GM18505 (cell line): Measurements from ENCODE around the gene ECE1.
A peak's percentile ranks its signal among the peaks of the same experiment; 100 is the strongest.
"Not testable (repeated sequence)": the region's sequence is repeated elsewhere in the genome, so short reads cannot be mapped to it uniquely, and the experiment has no call there.

ENCODE experiments used
- ATAC-seq: cut with Tn5 transposase; IDR thresholded peaks from one replicate; pipeline ENCODE4 v1.9.1; 2021; ENCODE audit not compliant: unreplicated experiment
- POLR2A ChIP-seq: IDR thresholded peaks from 4 replicates; pipeline ENCODE4 v1.6.1; 2011; ENCODE audit warnings: borderline replicate concordance; ENCODE audit not compliant: insufficient read depth, insufficient read length; ENCODE audit errors: extremely low read depth

The ECE1 gene

DNA sequence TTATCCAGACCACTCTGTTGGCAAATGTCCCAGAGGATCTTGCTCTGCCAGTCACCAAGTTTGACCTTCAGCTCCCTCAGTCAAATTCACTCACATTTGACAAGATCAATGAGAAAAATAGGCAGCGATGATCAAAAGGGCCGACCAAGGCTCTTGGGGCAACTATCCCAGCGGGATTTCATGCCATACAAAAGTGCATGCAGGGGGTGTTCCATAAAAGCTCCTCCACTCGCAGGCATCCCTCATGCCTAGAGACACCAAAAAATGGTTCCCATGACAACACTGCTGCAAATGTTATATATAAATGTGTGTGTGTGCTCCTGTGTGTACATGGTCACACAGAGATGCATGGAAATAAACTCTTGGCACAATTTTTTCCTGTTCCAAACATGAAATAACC is 97.4 kb downstream of the ECE1 start:
- ATAC-seq = no peak
- no peak for TF ChIP-seq POLR2A

DNA sequence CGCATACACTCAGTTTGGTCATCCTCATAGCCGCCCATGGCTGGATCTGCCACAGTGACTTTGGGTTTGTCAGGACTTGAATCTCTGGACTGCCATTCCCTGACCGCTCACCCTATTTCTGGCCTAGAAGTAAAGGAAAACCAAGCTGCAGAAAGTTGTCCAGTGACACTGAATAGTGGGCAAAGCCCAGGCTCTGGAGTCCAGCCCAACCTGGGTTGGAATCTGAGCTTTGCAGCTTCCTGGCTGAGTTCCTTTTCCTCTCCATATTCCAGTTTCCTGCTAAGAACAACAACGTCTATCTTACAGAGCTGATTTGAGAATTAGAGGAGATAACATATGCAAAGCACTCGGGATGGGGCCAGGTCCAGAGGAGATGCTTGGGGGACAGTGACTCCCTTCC is 98.0 kb downstream of the ECE1 start:
- no peak for TF ChIP-seq POLR2A
- no peak for ATAC-seq

DNA sequence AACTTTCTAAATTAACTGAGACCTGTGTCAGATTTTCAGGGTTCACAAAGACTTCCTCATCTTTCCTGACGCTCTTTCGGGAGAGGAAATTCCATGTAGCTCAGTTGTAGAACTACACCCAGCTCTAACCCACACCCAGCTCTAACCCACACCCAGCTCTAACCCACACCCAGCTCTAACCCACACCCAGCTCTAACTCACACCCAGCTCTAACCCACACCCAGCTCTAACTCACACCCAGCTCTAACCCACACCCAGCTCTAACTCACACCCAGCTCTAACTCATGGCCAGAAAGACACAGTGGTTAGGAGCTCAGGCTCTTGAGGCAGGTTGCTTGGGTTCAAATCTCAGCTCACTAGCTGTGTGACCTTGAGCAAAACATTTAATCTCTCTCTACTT is 99.5 kb downstream of the ECE1 start:
- not testable (repeated sequence) for ATAC-seq

DNA sequence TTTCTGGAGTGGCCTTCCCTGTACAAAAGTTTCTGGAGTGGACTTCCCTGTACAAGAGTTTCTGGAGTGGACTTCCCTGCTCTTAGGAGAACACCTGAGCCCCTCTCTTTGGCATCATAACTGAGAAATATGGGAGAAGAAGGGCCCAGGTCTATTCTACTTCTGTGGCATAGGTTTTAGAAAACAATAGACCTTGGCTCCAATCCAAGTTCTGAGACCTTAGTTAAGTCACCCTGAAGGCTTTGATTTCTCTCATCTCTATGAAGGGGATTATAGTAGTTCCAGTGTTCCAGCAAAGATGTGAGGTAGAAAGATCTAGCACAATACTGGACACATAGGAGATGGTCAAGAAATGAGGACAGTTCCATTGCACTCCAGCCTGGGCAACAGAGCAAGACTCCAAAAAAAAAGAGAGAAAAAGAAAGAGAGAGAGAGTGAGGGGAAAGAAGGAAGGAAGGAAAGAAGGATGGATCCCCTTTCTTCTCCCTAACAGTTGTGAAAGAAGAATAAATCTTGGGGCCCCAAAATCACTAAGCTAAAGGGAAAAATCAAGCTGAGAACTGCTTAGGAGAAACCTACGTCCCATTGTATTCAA is 100.3 kb downstream of the ECE1 start:
- no peak for TF ChIP-seq POLR2A
- ATAC-seq = no peak

DNA sequence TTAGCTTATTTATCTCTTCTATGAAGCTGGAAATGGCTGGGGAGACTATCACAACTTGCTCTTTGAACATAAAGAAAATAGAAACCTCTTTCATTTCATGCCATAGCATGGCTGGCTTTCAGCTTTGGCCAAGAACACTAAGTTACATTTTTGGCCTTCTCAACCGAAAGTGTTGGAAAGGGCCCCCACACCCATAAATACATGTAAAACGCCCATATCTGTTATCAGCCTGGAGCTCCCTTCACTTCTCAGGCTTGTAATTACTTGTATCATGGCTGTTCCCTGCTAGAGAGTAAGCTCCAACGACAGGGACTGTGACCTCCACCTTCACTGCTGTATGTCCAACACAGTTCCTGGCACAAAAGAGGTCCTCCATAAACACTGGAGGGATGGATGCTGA is 100.8 kb downstream of the ECE1 start:
- no peak for ATAC-seq
- no peak for TF ChIP-seq POLR2A

DNA sequence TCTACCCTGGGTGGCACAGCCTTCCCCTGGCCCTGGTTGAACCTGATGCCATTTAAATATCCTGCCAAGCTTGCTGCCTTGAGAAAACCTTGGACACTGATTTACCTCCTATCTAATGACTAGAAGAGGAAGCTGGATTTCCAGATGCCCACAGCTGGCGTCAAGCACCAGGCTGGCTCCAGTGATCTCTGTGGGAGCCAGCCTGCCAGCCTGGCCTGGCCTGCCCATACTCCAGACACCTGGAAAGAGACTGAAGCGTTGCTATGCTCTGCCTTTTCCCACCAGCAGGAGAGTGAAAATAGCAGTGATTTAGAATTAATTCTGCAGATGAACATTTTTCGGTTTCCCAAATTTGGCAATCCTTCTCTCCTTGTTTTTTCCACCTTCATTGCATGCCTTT is 102.0 kb downstream of the ECE1 start:
- TF ChIP-seq POLR2A = no peak
- ATAC-seq = no peak

DNA sequence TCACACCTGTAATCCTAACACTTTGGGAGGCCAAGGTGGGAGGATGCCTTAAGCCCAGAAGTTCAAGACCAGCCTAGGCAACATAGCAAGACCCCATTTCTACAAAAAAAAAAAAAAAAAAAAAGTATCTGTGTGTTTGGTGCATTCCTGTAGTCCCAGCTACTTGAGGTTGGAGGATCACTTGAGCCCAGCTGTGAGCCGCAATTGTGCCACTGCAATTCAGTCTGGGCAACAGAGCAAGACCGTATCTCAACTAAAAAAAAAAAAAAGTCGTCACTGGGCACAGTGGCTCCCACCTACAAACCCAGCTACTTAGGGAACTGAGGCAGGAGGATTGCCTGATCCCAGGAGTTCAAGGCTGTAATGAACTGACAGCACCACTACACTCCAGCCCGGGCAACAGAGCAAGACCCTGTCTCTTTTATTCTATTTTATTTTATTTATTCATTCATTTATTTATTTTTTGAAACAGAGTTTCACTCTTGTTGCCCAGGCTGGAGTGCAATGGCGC is 105.0 kb downstream of the ECE1 start:
- ATAC-seq = no peak
- no peak for TF ChIP-seq POLR2A

DNA sequence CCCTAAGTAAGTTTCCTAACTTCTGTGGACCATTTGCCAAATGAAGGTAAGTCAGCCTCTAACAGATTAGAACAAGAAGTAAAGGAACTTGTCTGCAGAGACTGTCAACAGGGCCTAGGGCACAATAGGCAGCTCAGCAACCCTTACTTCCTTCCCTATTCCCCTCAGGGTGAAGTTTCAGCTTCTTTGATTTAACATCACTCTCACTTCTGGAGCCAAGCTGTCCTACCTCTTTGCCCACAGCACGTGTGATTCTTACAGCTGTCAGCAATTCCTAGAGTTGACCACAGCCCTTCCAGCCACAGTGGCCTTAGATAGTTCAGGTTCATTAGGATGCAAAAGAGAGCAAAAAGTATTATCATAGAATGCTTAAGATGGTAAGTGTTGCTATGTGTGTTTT is 106.0 kb downstream of the ECE1 start:
- ATAC-seq = no peak
- TF ChIP-seq POLR2A = no peak

DNA sequence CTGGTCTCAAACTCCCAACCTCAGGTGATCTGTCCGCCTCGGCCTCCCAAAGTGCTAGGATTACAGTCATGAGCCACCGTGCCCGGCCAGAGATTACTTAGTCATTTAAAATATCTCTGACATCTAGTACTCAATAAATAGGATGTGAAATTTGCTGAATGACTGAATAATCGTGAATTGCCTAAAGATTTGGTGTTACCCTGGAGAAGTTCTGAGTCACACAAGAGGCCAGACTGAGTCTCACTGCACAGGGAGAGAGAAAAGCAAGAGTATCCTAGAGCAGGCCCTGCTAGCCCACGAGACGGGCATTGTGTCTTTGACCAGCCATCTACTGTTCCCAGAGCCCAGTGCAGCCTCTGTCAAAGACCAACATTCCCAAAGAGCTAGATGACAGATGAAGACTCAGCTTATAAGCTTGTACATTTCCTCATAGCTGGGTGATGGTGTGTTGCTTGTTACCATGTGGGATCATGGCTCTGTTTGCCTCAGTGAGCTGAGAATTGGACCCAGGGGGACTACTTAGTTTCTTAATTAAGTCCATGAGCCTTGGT is 108.0 kb downstream of the ECE1 start:
- no peak for ATAC-seq
- no peak for TF ChIP-seq POLR2A

DNA sequence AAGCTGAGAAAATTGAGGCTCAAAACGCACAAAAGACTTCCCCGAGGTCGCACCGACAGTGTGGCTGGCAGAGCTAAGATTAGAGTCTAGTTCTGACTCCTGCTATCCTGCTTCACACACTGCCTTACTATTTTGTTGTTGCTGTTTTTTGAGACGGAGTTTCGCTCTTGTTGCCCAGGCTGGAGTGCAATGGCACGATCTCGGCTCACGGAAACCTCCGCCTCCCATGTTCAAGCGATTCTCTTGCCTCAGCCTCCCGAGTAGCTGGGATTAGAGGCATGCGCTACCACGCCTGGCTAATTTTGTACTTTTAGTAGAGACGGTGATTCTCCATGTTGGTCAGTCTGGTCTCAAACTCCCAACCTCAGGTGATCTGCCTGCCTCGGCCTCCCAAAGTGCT is 112.0 kb downstream of the ECE1 start:
- not testable (repeated sequence) for ATAC-seq

DNA sequence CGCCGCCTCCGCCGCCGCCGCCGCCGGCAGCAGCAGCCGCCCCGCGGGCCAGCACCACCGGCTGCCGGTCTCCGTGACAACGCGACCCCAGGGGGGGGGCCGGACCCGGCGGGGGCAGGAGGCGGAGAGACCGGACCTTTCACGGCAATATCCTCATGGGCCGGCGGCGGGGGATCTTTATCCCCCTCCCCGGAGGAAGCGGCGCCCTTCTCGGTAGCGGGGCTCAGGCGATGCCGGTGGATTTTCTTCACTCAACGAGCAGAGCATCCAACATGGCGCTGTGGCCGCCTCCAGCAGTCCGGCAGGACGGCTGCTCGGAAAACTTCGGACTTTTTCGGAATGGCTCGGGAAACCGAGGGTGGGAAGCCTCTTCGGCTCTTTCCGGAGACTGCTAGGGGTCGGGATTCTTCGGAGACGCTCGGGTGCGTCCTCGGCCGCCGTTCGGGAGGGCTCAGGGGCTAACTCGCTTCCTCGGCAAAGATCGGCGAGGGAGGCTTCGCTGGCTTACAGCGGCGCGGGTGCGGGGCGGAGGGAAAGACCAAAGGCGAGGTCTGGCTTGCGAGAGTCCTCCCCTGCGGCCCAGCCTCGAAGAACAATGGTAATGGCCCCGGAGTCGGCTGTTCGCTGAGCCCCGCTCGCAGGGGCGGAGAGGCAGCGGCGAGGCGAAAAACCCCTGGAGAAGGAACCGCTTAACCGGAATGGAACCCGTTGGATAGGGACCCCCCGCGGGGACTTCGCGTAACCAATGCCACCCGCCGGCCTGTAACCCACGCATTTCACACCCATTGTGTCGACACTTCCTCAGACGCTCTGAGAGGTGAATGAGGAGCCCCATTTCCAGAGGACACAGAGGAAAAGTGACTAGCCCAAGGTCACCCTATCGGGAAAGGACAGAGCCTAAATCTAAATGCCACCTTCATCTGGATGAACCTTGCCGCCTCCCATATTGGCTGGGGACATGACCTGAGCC is 113.4 kb downstream of the ECE1 start, which contains the start of gene EIF4G3:
Gene EIF4G3, minus strand, starts transcription at position 312 of the 970 bp plus-strand sequence. CDS start 174,155 bp downstream, outside the sequence.
- ATAC-seq = peak; percentile 85
- peak; percentile 90 for TF ChIP-seq POLR2A

DNA sequence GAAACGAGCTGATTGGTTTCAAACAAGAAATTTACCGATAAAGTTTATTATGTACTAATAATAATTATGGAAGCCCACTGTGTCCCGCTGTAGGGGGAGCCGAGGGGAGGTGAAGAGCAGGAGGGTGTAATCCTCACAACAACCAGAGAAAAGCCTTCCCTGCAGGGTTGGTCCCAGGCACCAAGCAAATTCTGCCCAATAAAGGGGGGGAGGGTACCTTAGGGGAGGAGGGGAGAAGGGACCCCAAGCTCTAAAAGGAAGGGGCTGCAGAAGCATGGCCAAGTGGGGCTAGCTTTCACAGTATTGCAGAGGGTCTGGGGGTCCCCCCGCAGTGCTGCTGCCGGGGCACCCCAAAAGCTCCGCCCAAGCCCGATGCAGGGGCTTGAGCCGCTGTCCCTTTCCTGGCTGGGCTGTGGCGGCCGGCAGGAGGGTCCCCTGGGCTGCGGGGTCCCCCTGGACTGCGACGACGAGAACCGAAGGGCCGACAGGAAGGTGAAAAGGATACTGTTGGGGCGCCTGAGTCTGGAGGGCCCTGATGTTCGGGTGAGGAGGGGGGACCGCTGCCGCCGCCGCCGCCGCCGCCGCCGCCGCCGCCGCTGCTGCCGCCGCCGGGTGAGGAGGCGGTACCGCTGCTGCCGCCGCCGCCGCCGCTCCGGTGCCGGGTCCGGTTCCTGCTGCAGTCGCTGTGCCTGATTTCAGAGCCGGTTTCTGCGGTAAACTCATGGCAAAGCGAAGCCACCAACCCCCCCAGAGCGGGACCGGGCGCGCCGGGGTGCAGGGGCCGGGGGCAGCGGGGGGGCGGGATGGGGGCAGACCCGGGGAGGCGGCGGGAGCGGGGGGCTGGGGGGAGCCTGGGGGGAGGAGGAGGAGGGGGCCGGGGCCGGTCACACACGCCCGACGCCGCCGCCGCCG is 114.3 kb downstream of the ECE1 start:
- ATAC-seq = peak; percentile 12
- TF ChIP-seq POLR2A = no peak

DNA sequence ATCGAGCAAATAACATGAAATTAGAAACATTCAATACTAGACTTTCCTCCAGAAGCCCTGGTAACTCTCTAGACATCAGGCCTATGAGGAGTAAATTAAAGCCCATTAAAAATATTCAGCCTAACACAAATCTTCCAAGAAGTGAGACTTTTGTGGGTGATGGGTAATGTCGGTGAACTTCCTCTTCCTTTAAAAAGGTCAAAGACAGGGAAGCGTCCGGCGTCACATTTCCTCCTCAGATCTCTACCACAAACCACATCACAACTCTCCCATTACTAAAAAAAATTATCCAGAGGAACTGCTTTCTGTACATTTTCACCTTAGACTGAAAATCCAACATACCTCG is 115.0 kb downstream of the ECE1 start:
- ATAC-seq = no peak
- TF ChIP-seq POLR2A = no peak

DNA sequence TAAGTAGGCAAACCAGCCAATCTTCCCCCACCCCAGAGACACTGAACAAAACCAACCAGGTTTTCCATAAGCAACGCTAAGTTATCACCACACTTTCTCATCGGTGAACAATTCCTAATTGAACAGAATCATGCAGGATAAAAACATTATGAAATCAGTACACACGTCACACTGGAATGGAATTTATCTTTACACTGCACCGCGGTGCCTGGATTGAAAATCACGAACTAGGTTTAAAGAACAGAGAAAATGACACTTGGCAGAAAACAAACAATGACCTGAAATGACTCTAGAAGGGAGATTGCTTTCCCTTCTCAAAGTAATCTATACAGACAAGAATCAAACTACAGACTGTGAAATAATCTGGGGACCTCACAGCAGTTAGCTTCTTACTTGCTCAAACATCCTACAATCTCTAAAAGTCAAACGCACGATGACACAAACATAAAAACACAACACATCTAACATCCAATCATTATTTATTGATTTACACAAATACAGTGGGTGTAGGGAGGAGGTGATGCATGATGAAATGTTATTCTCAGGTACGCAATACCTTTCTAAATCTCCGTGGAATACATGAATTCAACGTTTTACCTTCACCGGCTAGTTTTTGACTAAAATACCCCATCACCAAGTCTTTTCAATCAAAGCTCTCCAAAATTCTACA is 115.5 kb downstream of the ECE1 start:
- ATAC-seq = no peak
- TF ChIP-seq POLR2A = no peak
